Activated CD8-positive, alpha-beta memory T cell treated with anti-CD3 and anti-CD28 coated beads for 1 hour (primary cell): ENCODE results near the gene UHMK1.

Experiments
- DNase-seq, 2 donors: peaks; one replicate each; pipeline ENCODE4 v3.0.0-alpha.2; 2020; ENCODE audit warnings: low read depth in 1 of 2; ENCODE audit errors: extremely low read depth in 1 of 2

The UHMK1 gene

GRCh38 chr1:162527314-162527713 lies 29.7 kb downstream of the UHMK1 start:
- no peak for DNase-seq

- DNase-seq, result no peak
These were observed 32.8 kb downstream of the UHMK1 start for GRCh38 chr1:162530307-162530987.

- DNase-seq, result no peak
These were observed 33.3 kb downstream of the UHMK1 start for GRCh38 chr1:162530988-162531319.

GRCh38 chr1:162535501-162535900 lies 37.9 kb downstream of the UHMK1 start:
- no peak for DNase-seq

DNA sequence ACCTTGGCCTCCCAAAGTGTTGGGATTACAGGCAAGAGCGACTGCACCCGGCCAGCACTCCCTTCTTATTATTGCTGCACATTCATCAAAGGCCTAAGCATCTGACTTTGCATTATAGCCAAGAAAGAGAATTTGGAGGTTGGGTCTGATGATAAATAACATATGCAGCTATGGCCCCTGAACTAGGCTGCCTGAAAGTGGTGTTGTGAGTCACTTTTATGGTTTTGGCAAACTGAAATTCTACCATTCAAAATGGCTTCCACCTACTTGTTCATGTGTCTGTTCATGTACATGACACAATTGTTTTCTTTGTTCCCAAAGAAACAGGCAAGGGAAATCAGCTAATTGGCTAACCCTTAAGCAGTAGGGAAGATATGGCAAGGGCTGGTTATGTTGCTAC lies 38.9 kb downstream of the UHMK1 start:
- no peak for DNase-seq

DNA sequence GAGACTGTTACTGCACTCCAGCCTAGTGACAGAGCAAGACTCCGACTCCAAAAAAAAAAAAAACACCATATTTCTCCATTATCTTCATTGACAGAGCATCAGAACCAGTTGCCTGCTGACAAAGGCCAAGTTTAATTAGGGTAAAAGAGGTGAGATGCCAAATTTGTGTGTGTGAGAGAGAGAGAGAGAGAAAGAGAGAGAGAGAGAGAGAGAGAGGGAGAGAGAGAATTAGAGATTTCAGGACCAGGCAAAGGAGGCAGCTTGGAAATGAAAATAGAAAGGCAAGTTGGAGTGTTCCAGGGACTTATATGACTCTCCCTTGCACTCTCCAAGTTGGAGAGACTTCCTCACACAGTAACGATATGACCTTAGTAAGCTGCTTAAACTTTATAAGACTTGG lies 39.6 kb downstream of the UHMK1 start:
- no peak for DNase-seq

DNA sequence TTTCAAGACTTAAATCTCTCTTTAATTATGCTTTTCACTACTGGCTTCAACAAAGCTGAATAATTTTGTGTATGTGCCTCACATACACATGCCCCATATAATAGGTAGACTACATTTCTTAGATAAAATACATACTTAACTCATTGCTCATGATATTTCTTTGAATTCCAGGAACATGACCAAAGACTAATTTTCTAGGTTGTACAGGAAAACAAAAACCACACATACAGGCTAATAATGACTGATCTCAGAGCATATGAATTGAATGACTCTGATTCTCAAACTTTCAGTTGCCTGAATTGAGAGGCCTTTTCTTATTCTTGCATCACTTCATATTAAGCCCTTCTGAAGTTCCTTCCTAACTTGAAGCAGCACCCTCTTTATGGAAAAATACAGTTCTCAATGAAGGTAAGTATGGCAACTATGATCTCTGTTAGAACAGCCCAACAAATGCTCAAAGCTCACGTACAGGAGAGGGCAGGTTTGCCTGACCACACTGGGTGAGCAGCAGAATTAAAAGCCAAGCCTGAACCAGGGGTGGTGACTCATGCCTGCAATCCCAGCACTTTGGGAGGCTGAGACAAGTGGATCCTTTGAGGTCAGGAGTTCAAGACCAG lies 41.3 kb downstream of the UHMK1 start:
- DNase-seq, result no peak

DNA sequence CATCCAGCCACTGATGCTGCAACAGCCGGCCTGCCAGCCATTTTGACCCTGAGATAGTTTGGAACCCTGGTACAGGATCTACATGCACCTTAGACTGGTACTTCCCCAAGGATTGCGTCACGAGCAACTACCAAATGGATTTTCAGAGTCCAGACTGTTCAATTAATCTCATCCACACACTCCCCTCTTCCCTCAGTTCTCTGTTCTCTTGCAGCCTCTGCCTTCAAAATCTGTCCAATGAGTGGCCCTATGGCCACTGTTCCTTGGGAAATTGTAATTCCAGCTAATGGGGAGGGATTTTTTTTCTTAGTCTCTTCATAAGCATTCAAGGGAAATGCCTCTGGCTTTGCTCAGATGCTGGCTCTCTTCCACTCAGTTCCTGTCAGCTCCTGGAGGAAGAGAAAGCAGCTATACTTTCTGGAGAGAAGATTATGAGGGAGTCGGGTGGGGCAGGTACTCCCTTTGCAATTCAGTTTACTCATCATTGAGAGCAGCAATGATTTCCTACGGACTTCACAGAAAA lies 44.1 kb downstream of the UHMK1 start:
- no peak for DNase-seq

DNA sequence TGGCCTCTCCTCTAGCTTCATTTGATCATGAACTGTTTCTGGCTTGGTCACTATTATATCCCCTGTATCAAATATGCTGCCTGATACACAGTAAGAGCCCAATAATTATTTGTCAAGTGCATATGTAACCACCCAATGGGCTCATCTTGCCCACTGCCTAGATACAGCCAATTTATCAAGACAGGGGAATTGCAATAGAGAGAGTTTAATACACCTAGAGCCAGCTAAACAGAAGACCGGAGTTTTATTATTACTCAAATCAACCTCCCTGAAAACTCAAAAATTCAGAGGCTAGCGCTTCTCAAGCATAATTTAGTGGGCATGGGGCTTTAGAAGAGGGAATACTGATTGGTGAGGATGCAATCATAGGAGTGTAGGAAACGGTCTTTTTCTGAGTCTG lies 45.6 kb downstream of the UHMK1 start:
- no peak for DNase-seq

GRCh38 chr1:162548170-162548569 lies 50.6 kb downstream of the UHMK1 start:
- no peak for DNase-seq

GRCh38 chr1:162549001-162549400 lies 51.4 kb downstream of the UHMK1 start:
- no peak for DNase-seq

DNA sequence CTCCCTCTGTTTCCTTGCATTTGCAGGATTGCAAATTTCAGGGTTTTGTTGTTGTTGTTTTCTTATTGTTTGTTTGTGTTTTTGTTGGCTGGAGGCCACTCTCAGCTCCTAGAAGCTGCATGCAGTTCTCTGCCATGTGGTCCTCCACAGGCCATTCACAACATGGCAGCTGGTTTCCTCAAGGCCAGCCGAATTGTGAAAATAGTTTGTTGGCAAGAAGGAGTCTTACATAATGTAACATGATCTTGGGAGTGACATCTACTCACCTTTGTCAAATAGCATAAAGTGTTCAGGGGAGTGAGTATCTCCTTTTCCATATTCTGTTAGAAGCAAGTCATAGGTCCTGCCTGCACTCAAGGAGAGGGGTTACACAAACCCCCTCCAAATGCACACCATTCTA lies 53.3 kb downstream of the UHMK1 start:
- no peak for DNase-seq

DNA sequence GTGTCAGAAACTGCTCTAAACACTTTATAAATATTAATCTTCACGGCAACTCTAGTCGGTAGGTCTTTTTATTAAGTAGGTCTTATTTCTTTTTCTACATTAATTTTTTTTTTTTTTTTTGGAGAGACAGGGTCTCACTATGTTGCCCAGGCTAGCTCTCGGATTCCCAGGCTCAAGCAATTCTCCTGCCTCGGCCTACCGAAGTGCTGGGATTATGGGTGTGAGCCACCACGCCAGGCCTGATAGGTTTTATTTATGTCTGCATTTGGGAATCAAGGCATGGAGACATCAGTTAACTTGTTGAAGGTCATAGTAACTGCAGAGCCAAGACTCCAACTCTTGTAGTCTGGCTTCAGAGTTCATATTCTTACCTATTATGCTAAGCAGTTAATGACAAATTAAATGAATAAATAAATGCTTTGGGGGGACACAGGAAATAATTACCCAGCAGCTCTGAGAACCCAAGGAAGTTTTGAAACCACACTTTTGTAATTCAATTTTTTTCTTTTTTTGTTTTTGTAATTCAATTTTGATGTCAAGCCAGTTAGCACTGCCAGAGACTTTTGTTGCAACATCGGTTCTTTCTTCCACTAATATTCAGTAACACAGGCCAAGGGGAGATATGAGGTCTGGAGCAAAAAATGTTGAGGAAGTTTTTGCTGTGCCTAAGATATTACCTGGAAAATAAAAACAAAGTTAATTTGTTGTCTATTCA lies 54.5 kb downstream of the UHMK1 start:
- DNase-seq, result no peak

- DNase-seq, result no peak
These were observed 55.1 kb downstream of the UHMK1 start for GRCh38 chr1:162552684-162553252.

GRCh38 chr1:162554258-162554657 lies 56.6 kb downstream of the UHMK1 start:
- DNase-seq, result no peak

DNA sequence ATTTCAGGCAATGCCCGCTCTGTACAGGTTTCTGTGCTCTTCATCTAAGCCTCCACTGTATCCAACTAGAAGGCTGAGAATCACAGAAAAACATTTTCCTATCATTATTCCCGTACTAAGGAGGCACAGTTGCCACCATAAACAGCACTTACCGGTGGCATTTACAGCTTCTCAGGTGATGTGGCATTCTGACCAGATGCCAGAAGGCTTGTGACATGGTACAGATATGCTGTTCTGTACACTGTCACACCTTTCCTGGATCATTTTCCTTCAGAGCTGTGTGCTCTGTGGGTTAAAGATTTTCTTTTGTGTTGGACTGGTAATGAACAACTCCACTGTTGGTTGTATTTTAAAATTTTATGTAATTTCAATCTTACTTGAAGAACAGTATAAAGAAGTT lies 59.9 kb downstream of the UHMK1 start:
- DNase-seq, result no peak

DNA sequence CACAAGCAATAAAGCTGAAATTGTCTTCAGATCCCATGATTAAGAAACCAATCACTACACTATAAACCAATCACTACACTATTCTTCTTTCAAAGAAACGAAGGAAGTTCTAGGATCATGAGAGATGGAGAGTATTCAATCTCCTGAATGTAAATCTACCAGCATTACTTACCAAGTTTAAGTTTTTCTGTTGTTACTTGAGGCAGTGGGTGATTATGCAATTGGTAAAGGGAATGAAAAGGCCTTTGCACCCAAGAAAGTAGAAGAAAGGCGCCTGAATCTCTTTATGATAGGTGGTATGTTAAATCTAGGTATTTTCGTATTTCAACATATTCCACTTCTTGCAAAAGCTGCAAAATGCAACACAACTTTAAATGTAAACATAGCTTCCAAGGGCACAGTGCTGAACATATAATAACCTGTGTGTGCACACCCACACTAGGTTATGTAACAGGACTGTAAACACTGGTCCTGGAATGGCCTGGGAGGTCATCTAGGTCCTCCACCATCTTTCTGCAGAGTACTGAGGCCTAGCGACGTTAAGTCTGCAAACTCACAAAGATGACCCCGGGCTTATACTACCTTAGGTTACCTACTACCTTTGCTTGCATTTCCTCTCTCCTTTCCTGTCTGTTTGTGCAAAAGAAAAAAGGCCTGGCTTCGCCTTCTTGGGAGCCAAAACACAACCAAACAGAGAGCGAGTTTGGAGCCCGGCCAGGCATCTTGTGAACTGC lies 62.9 kb downstream of the UHMK1 start:
- no peak for DNase-seq

DNA sequence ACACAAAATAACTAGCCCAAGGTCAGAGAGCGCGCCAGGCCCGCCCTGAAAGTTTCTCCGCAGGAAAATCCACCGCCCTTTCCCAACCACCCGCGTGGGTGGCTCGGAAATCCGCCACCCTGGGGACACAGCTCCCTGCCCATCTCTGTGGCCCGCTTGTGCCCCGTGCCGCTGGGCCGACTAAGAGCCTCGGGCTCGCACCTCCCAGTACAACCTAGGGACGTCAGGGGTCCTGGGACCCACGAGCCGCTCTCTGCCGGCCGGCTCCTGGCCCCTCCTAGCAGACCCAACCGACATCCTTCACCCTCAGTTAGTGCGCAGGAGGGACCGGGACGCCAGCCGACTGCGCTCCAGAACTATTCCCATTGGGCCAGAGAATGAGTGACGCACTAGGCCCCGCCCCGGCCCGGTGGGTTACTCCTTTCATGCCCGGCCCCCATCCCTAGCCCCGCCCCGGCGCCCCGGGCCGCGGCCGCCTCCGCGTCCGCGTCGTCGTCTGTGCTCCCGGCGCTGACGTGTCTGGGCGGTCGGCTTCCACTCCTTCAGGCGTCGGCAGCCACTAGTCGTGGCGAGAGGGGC lies 63.5 kb downstream of the UHMK1 start:
- peak; percentile 93 to 98 for DNase-seq

DNA sequence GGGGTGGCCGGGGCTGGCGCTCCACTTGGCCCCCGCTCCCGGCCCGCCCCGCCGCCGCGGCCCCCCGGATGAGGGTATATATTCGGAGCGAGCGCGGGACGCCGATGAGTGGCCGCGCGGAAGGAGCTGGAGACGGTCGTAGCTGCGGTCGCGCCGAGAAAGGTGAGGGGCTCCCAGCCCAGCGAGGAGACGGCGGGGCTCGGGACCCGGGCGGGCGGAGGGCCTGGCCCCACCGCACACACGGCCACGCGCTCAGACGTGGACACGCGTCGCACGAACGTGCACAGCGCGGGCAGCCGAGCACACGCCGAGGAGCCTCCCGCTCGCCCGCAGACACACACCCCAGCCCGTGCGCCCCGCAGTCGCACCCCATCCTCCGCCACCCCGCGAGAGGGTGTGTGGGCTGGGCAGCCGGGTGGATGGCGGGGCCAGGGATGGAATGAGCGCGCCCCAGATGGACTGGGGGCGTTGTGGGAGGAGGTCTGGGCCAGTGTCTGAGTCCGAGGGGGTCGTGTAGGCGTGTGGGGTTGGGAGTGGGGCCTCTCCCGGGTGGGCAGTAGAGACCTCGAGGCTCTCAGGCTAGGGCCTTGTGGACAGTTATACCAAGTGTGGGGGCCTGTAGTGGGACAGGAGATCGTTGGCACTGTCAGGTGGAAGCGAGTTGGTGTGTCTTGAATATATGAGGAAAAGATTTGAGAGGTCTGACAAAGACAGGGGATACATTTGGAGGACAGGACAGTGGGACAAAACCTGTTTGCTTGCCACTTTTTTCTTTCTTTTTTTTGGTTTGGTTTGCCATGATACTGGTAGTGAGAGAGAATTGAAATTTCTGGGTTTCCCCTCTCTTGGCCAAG lies 64.2 kb downstream of the UHMK1 start, which contains the start of gene UAP1:
Gene UAP1 (plus strand): TSS at position 107 of the 854 bp plus-strand sequence. CDS start 4,347 bp downstream, outside the sequence.
- DNase-seq, result no peak

DNA sequence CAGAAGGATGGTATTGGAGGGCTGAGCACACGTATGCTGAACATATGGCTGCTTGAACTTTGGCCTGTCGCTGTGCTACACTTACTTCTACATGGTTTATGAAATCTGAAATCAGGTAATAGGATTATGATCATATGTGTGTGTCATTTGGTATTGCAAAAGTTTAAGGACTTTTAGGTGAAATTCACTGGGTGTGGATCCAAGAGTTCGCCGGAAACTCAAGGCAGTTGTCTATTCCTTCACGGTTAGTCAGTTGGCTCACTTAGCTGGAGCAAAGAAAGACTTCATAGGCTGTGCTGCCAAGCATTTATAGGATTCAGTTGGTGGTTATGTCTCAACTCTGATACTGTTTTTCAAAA lies 64.8 kb downstream of the UHMK1 start:
- no peak for DNase-seq
